ENCODE data around the gene TEX35.

DNA sequence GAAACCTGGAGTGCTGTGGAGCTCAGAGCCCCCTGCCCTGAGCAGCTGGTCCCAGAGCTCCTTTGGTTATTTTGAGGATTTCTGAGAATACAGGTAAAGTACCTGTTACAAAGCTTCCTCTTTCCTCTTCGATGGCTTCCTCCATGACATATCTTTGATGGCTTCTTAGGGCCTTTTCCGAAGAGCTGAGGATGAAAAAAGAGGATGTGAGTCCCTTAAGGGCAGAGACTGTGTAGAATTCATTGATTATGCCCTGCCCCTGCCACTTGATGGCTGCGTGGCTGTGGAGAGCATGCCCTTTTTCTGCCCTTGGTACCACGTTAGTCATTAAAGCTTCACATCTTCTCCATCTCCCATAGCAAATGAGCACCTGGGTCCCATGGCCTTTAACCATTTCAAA is 14.2 kb downstream of the TEX35 start:
- TF ChIP-seq, protein P1, sequence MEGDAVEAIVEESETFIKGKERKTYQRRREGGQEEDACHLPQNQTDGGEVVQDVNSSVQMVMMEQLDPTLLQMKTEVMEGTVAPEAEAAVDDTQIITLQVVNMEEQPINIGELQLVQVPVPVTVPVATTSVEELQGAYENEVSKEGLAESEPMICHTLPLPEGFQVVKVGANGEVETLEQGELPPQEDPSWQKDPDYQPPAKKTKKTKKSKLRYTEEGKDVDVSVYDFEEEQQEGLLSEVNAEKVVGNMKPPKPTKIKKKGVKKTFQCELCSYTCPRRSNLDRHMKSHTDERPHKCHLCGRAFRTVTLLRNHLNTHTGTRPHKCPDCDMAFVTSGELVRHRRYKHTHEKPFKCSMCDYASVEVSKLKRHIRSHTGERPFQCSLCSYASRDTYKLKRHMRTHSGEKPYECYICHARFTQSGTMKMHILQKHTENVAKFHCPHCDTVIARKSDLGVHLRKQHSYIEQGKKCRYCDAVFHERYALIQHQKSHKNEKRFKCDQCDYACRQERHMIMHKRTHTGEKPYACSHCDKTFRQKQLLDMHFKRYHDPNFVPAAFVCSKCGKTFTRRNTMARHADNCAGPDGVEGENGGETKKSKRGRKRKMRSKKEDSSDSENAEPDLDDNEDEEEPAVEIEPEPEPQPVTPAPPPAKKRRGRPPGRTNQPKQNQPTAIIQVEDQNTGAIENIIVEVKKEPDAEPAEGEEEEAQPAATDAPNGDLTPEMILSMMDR (IDR thresholded peaks at IDR 0.05; ENCODE audit: low read depth, low read length), result no peak
- TF ChIP-seq, protein P2, sequence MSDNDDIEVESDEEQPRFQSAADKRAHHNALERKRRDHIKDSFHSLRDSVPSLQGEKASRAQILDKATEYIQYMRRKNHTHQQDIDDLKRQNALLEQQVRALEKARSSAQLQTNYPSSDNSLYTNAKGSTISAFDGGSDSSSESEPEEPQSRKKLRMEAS (IDR thresholded peaks at IDR 0.05; ENCODE audit: low read depth, low read length), result no peak
- no peak for TF ChIP-seq POLR2A (IDR thresholded peaks at IDR 0.05; ENCODE audit: extremely low read depth, insufficient read length)
